Ovary (tissue), 3 donors: ENCODE measurements around the gene RFXANK.

Experiments
- CTCF ChIP-seq, 3 donors: fragments of 450-650 bp in 2 of 3; fragments of 200-600 bp in 1 of 3; IDR thresholded peaks; one replicate each; pipeline versions ENCODE4 v1.5.1 to v1.8.0; 2016 to 2022; ENCODE audit warnings: antibody characterized with exemption in 3 of 3, mild to moderate bottlenecking in 1 of 3
- EP300 ChIP-seq: sonication (generic); formaldehyde crosslinking; IDR thresholded peaks from one replicate; pipeline ENCODE4 v1.6.1; 2017; ENCODE audit warnings: antibody characterized with exemption
- POLR2A ChIP-seq: fragments of 450-650 bp; IDR thresholded peaks from one replicate; pipeline ENCODE4 v1.6.1; 2017; ENCODE audit warnings: antibody characterized with exemption, mild to moderate bottlenecking, moderate library complexity
- donor health status: DM: no; HTN: no; CAD: no.

- TF ChIP-seq CTCF (IDR thresholded peaks at IDR 0.05) = no peak
- TF ChIP-seq POLR2A = no peak
- no peak for TF ChIP-seq EP300
These were observed 20.9 kb downstream of the RFXANK start for GRCh38 chr19:19212916-19213315.
